SK-N-SH treated with all-trans-retinoic acid at 6 μM for 48 hours (cell line): ENCODE results near the gene ISLR.

Experiments used
- ATAC-seq: fragments of 200-7000 bp; cut with Tn5 transposase; 3 replicates; pipeline ENCODE4 v1.9.1; 2020; ENCODE audit warnings: mild to moderate bottlenecking, moderate library complexity
- BACH2 ChIP-seq: fragments of 250-450 bp; sonication (Bioruptor Pico); IDR thresholded peaks from 2 replicates; pipeline ENCODE4 v1.9.0; 2021; ENCODE audit warnings: mild to moderate bottlenecking, borderline replicate concordance
- CREB5 ChIP-seq: fragments of 250-450 bp; sonication (Bioruptor Pico); IDR thresholded peaks from 2 replicates; pipeline ENCODE4 v1.5.1; 2020; ENCODE audit warnings: low read depth, mild to moderate bottlenecking, moderate library complexity
- CSDC2 ChIP-seq: fragments of 250-450 bp; sonication (Bioruptor Pico); IDR thresholded peaks from 2 replicates; pipeline ENCODE4 v1.5.0; 2020; ENCODE audit warnings: mild to moderate bottlenecking, moderate library complexity
- CSRNP3 ChIP-seq: fragments of 250-450 bp; sonication (Bioruptor Pico); IDR thresholded peaks from 2 replicates; pipeline ENCODE4 v1.5.1; 2021; ENCODE audit warnings: mild to moderate bottlenecking, moderate library complexity
- ESRRG ChIP-seq: fragments of 250-450 bp; sonication (Bioruptor Pico); IDR thresholded peaks from 2 replicates; pipeline ENCODE4 v1.6.1; 2021; ENCODE audit warnings: mild to moderate bottlenecking
- ISL1 ChIP-seq: fragments of 250-450 bp; sonication (Bioruptor Pico); IDR thresholded peaks from 2 replicates; pipeline ENCODE4 v2.1.2; 2022; ENCODE audit warnings: mild to moderate bottlenecking, moderate library complexity
- OSR1 ChIP-seq: fragments of 250-450 bp; sonication (Bioruptor Pico); IDR thresholded peaks from 2 replicates; pipeline ENCODE4 v1.8.0; 2022; ENCODE audit warnings: moderate library complexity, mild to moderate bottlenecking, inconsistent platforms
- PATZ1 ChIP-seq: fragments of 250-450 bp; sonication (Bioruptor Pico); IDR thresholded peaks from 2 replicates; pipeline ENCODE4 v1.8.0; 2020; ENCODE audit warnings: mild to moderate bottlenecking, moderate library complexity, borderline replicate concordance
- RARB ChIP-seq: fragments of 250-450 bp; sonication (Bioruptor Pico); IDR thresholded peaks from 2 replicates; pipeline ENCODE4 v1.8.0; 2021; ENCODE audit warnings: mild to moderate bottlenecking, moderate library complexity
- SNAI2 ChIP-seq: fragments of 250-450 bp; sonication (Bioruptor Pico); IDR thresholded peaks from 2 replicates; pipeline ENCODE4 v1.5.0; 2020; ENCODE audit warnings: mild to moderate bottlenecking, moderate library complexity
- TOX ChIP-seq: fragments of 250-450 bp; sonication (Bioruptor Pico); IDR thresholded peaks from 2 replicates; pipeline ENCODE4 v1.8.0; 2021; ENCODE audit warnings: mild to moderate bottlenecking, moderate library complexity, borderline replicate concordance
- TSHZ2 ChIP-seq: fragments of 250-450 bp; sonication (Bioruptor Pico); IDR thresholded peaks from 2 replicates; pipeline ENCODE4 v1.5.0; 2020; ENCODE audit warnings: mild to moderate bottlenecking, moderate library complexity
- ZC3H10 ChIP-seq: fragments of 250-450 bp; sonication (Bioruptor Pico); IDR thresholded peaks from 2 replicates; pipeline ENCODE4 v1.5.1; 2021; ENCODE audit warnings: mild to moderate bottlenecking, moderate library complexity
- ZFP3 ChIP-seq: fragments of 250-450 bp; sonication (Bioruptor Pico); IDR thresholded peaks from 2 replicates; pipeline ENCODE4 v1.5.0; 2020; ENCODE audit warnings: mild to moderate bottlenecking, moderate library complexity
- ZFP30 ChIP-seq: fragments of 450-650 bp; formaldehyde crosslinking; IDR thresholded peaks from 2 replicates; pipeline ENCODE4 v1.5.0; 2022; ENCODE audit warnings: mild to moderate bottlenecking, moderate library complexity
- ZNF565 ChIP-seq: fragments of 450-650 bp; formaldehyde crosslinking; conservative IDR thresholded peaks from 2 replicates; pipeline ENCODE4 v1.5.0; 2020; ENCODE audit warnings: low read depth, mild to moderate bottlenecking, moderate library complexity
- ZNF70 ChIP-seq: fragments of 450-650 bp; formaldehyde crosslinking; IDR thresholded peaks from 2 replicates; pipeline ENCODE4 v1.5.0; 2020; ENCODE audit warnings: mild to moderate bottlenecking, moderate library complexity
- ZNF8 ChIP-seq: fragments of 450-650 bp; formaldehyde crosslinking; IDR thresholded peaks from 2 replicates; pipeline ENCODE4 v1.5.0; 2020; ENCODE audit warnings: mild to moderate bottlenecking, moderate library complexity
- TF ChIP-seq, protein P1 (sequence below): fragments of 250-450 bp; sonication (Bioruptor Pico); IDR thresholded peaks from 2 replicates; pipeline ENCODE4 v1.8.0; 2021; ENCODE audit warnings: low read depth, mild to moderate bottlenecking, moderate library complexity, borderline replicate concordance

The ISLR gene

GRCh38 chr15:74127954-74128784, 45.3 kb upstream of the ISLR start:
- no peak for TF ChIP-seq CREB5
- no peak for TF ChIP-seq SNAI2
- peak; percentile 69 for ATAC-seq

DNA sequence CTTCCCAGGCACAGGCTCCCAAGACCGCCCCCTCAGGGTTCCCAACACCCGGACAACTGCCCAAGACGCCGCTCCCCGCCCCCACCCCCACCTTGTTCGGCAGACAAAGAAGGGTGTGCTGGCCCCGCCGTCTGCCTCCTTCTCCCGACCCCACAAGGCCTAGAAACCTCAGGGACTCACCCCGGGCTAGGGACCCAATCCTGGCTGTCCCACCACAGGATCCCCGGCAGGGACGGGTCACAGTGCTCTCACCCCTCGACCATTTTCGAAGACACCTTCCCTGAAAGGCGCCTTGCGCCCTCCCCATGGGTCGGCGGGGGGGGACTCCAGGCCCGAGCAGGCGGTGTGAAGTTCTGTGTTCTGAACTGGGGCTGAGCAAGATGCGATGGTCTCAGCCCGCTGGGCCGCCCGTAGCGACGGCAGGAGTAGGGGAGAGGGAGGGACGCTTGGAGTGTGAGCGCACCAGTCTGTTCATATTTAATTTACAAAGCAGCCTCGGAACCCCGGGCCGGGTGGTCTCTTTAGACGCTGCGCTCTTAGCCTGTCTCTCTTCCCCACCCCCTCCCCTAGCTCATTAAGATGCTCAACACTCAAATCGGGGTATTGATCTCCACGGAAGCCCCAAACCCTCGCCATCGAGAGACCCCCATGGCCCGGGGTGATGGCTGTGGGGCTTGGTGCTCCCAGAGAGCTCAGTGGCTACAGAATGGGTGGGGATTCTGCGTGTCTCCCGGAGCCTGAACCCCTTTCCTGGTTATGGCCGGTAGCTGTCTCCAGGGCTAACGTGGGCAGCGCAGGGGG, 44.5 kb upstream of the ISLR start:
- TF ChIP-seq, protein P1, sequence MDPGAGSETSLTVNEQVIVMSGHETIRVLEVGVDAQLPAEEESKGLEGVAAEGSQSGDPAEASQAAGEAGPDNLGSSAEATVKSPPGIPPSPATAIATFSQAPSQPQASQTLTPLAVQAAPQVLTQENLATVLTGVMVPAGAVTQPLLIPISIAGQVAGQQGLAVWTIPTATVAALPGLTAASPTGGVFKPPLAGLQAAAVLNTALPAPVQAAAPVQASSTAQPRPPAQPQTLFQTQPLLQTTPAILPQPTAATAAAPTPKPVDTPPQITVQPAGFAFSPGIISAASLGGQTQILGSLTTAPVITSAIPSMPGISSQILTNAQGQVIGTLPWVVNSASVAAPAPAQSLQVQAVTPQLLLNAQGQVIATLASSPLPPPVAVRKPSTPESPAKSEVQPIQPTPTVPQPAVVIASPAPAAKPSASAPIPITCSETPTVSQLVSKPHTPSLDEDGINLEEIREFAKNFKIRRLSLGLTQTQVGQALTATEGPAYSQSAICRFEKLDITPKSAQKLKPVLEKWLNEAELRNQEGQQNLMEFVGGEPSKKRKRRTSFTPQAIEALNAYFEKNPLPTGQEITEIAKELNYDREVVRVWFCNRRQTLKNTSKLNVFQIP: no peak
- no peak for TF ChIP-seq ZNF565
- no peak for TF ChIP-seq ZNF70 (CRISPR knock-in tag)
- TF ChIP-seq ZNF8: no peak
- no peak for TF ChIP-seq CREB5
- no peak for TF ChIP-seq CSRNP3 (CRISPR knock-in tag)
- no peak for TF ChIP-seq ZC3H10 (CRISPR knock-in tag)
- no peak for TF ChIP-seq ZFP3 (CRISPR knock-in tag)
- TF ChIP-seq RARB (CRISPR knock-in tag): no peak
- no peak for TF ChIP-seq CSDC2 (CRISPR knock-in tag)
- no peak for TF ChIP-seq PATZ1
- TF ChIP-seq OSR1 (CRISPR knock-in tag): no peak
- TF ChIP-seq TOX (CRISPR knock-in tag): no peak
- TF ChIP-seq BACH2 (CRISPR knock-in tag): no peak
- TF ChIP-seq ESRRG (CRISPR knock-in tag): no peak
- no peak for TF ChIP-seq TSHZ2
- TF ChIP-seq SNAI2: no peak
- no peak for TF ChIP-seq ZFP30
- TF ChIP-seq, all 23 proteins: peak for 0

GRCh38 chr15:74129586-74130154, 43.8 kb upstream of the ISLR start:
- TF ChIP-seq ISL1 (CRISPR knock-in tag) (no peak), ZFP3 (CRISPR knock-in tag) (no peak), TSHZ2 (no peak)
- ATAC-seq: peak; percentile 7; the same call in 2 of the 3 replicates

More for the DNA sequence above, 44.5 kb upstream of the ISLR start:
- no peak for ATAC-seq
